ENCODE measurements around the gene TEX11.
A peak's percentile ranks its signal among the peaks of the same experiment; 100 is the strongest.
"Not testable (repeated sequence)": the region's sequence is repeated elsewhere in the genome, so short reads cannot be mapped to it uniquely, and the experiment has no call there.

TEX11 gene

DNA sequence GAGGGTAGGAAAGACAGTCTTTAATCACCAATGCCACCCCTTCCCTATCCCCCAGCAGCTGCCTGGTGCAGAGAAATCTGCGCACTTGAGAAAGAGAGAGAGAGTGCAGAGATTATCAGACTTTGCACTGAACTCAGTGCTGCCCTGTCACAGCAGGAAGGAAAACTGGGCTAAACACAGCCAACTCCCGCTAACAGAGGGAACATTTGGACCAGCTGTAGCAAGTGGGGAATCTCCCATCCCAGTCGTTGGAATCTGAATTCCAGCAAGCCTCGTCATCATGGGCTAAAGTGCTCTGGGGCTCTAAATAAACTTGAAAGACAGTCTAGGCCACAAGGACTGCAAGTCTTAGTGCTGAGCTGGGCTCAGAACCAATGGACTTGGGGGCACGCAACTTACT, 295.2 kb downstream of the TEX11 start:
- no peak for TF ChIP-seq SPI1 (IDR thresholded peaks at IDR 0.05; ENCODE audit: low read depth, low read length)
- DNase-seq (ENCODE audit: insufficient read length, low spot score) (no peak), FAIRE-seq (no peak)

DNA sequence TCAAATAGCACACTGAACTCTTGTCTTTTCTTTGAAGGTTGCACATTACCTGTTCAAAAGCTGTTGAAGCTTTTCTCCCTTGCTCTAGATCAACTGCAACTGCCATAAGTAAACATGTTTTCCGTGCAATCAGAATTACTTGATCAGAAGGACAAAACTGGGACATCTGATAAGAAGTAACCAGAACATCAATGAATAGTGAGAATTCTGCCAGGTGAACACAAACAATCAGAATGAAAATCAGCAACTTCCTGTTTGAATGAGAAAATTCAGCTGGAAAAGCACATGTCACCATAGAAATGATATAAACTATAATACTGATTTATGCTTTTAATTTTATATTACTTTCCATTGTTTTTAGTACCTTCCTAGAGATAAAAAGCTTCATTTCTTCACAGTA, 303.2 kb downstream of the TEX11 start:
- FAIRE-seq = no peak
- TF ChIP-seq PAX5 (IDR thresholded peaks at IDR 0.05; ENCODE audit: insufficient read depth, low read length, severe bottlenecking) (no peak), POLR2A (IDR thresholded peaks at IDR 0.05; ENCODE audit: low read depth, low read length) (no peak), TAF1 (IDR thresholded peaks at IDR 0.05; ENCODE audit: low read depth, low read length) (no peak), POLR2AphosphoS5 (IDR thresholded peaks at IDR 0.05; ENCODE audit: low read depth, low read length) (no peak), SPI1 (IDR thresholded peaks at IDR 0.05; ENCODE audit: low read depth, low read length) (no peak), POU2F2 (IDR thresholded peaks at IDR 0.05; ENCODE audit: low read depth, low read length) (no peak)
- no peak for DNase-seq (ENCODE audit: insufficient read length, low spot score)

DNA sequence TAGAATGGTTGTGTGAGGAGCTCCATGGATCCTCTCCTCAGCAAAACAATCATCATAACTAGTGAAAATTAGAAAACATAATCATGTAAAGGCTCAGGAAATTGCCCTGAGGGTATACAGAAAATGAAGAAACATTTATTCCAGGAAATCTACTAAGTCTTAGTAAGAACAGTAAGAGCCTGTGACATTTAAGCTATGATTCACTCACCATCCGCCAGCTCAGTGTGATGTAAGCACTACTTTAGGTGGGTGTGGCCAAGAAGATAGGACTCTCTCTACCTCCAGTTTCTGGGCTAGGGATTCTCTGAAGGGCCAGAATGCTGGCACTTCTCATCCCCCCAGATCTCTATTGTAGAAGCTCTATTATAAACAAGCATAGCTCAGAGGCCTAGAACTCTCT, 316.4 kb downstream of the TEX11 start:
- FAIRE-seq = no peak
- TF ChIP-seq POLR2A (IDR thresholded peaks at IDR 0.05; ENCODE audit: low read depth, low read length) = no peak
- TF ChIP-seq PAX5 (IDR thresholded peaks at IDR 0.05; ENCODE audit: insufficient read depth, low read length, severe bottlenecking) = no peak
- TF ChIP-seq TAF1 (IDR thresholded peaks at IDR 0.05; ENCODE audit: low read depth, low read length) = no peak
- TF ChIP-seq POU2F2 (IDR thresholded peaks at IDR 0.05; ENCODE audit: low read depth, low read length) = no peak
- no peak for TF ChIP-seq SPI1 (IDR thresholded peaks at IDR 0.05; ENCODE audit: low read depth, low read length)
- no peak for TF ChIP-seq POLR2AphosphoS5 (IDR thresholded peaks at IDR 0.05; ENCODE audit: low read depth, low read length)
- no peak for DNase-seq (ENCODE audit: insufficient read length, low spot score)

DNA sequence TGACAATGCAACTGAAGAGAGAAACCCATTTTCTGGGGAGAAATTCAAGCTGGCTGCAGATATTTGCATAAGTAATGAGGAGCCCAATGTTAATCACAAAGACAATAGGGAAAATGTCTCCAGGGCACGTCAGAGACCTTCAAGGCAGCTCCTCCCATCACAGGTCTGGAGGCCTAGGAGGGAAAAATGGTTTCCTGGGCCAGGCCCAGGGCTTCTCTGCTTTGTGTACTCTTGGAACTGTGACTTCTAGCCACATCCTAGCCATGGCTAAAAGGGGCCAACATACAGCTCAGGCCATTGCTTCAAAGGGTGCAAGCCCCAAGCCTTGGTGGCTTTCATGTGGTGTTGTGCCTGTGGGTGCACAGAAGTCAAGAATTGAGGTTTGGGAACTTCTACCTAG, 321.4 kb downstream of the TEX11 start:
- FAIRE-seq; DNase-seq (ENCODE audit: insufficient read length, low spot score): not testable (repeated sequence)

DNA sequence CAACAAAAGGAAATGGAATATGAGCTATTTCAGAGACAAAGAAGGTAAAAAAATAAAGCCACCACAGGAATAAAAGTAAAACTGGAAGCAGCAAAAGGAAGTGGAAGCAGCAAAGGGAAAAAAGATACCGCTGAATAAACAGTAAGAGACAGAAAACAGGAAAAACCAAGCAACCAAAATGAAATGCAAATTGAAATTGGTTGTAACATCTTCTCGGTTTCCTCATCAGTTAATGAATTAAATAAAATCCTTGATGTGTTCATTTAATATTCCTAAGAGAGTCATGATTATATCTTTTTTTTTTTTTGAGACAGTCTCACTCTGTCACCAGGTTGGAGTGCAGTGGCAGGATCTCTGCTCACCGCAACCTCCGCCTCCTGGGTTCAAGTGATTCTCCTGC, 331.1 kb downstream of the TEX11 start:
- no peak for TF ChIP-seq POLR2A (IDR thresholded peaks at IDR 0.05; ENCODE audit: low read depth, low read length)
- no peak for TF ChIP-seq POLR2AphosphoS5 (IDR thresholded peaks at IDR 0.05; ENCODE audit: low read depth, low read length)
- no peak for DNase-seq (ENCODE audit: insufficient read length, low spot score)
- FAIRE-seq = no peak

DNA sequence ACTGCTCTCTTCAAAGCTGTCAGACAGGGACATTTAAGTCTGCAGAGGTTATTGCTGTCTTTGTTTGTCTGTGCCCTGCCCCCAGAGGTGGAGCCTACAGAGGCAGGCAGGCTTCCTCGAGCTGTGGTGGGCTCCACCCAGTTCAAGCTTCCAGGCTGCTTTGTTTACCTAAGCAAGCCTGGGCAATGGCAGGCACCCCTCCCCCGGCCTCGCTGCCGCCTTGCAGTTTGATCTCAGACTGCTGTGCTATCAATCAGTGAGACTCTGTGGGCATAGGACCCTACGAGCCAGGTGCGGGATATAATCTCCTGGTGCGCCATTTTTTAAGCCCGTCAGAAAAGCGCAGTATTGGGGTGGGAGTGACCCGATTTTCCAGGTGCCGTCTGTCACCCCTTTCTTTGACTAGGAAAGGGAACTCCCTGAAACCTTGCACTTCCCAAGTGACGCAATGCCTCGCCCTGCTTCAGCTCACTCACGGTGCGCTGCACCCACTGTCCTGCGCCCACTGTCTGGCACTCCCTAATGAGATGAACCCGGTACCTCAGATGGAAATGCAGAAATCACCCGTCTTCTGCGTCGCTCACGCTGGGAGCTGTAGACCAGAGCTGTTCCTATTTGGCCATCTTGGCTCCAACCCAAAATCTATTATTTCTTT, 338.5 kb downstream of the TEX11 start:
- DNase-seq (ENCODE audit: insufficient read length, low spot score); FAIRE-seq: not testable (repeated sequence)

DNA sequence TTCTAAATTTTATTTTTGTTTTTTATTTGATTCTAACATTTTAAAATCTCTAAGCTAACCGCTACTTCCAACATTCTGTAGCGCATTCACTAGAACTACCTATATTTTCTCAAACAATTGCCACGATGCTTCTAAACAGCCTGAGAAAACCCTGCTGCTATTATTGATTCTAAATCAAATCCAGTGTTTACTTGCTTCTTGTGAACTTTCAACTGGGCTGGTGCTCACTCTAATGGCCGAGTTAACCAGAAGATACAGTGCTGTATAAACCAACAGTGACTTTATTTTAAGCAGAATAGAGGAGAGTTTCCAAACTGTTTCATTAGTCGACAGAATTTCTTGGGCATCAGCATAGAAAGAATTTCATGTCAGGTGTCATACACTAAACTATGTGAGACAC, 353.6 kb downstream of the TEX11 start:
- FAIRE-seq = no peak
- TF ChIP-seq POU2F2 (IDR thresholded peaks at IDR 0.05; ENCODE audit: low read depth, low read length) (no peak), SPI1 (IDR thresholded peaks at IDR 0.05; ENCODE audit: low read depth, low read length) (no peak), PAX5 (IDR thresholded peaks at IDR 0.05; ENCODE audit: insufficient read depth, low read length, severe bottlenecking) (no peak), TAF1 (IDR thresholded peaks at IDR 0.05; ENCODE audit: low read depth, low read length) (no peak), POLR2A (IDR thresholded peaks at IDR 0.05; ENCODE audit: low read depth, low read length) (no peak), POLR2AphosphoS5 (IDR thresholded peaks at IDR 0.05; ENCODE audit: low read depth, low read length) (no peak)
- DNase-seq (ENCODE audit: insufficient read length, low spot score) = no peak

DNA sequence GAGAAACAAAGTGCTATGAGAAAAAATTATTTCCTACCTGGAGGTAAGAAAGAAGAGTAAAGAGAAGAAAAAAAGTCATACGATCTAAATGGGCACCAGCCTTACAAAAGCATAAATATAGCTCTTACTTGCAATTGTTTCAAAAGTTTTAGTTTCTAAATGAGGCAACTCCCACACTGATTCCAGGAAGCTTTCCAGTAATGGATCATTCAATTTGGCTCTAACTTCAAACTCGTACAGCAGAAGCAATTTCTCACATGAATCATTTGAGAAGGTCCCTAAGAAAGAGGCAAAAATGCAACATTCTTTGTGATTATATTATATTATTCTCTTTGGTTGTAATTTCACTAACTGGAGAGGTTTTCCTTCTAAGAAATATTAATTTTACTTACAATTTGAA, 354.0 kb downstream of the TEX11 start:
- FAIRE-seq (no peak), DNase-seq (ENCODE audit: insufficient read length, low spot score) (no peak)
- TF ChIP-seq PAX5 (IDR thresholded peaks at IDR 0.05; ENCODE audit: insufficient read depth, low read length, severe bottlenecking) (no peak), POU2F2 (IDR thresholded peaks at IDR 0.05; ENCODE audit: low read depth, low read length) (no peak), POLR2AphosphoS5 (IDR thresholded peaks at IDR 0.05; ENCODE audit: low read depth, low read length) (no peak), POLR2A (IDR thresholded peaks at IDR 0.05; ENCODE audit: low read depth, low read length) (no peak), TAF1 (IDR thresholded peaks at IDR 0.05; ENCODE audit: low read depth, low read length) (no peak), SPI1 (IDR thresholded peaks at IDR 0.05; ENCODE audit: low read depth, low read length) (no peak)

DNA sequence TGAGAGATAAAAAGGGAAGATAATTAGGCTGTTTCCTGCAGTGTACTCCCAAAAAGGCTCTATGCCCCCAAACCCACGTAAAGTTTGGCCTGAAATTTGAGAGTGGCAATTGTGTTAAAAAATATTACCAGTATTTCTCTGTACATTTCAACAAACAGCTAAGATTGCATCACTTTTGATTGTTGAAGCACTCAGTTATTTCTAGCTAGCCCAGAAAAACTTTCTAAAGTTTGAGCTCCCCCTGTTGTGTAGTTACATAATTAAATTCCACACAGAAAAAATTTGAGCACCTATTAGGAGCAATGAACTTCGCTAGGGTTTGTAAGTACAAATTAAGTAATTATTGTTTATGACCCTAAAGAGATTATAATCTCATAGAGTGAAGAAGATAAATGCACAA, 354.4 kb downstream of the TEX11 start:
- peak; percentile 23 for FAIRE-seq
- TF ChIP-seq POLR2A (IDR thresholded peaks at IDR 0.05; ENCODE audit: low read depth, low read length) = no peak
- no peak for TF ChIP-seq SPI1 (IDR thresholded peaks at IDR 0.05; ENCODE audit: low read depth, low read length)
- TF ChIP-seq POLR2AphosphoS5 (IDR thresholded peaks at IDR 0.05; ENCODE audit: low read depth, low read length) = no peak
- no peak for TF ChIP-seq TAF1 (IDR thresholded peaks at IDR 0.05; ENCODE audit: low read depth, low read length)
- TF ChIP-seq POU2F2 (IDR thresholded peaks at IDR 0.05; ENCODE audit: low read depth, low read length) = no peak
- no peak for TF ChIP-seq PAX5 (IDR thresholded peaks at IDR 0.05; ENCODE audit: insufficient read depth, low read length, severe bottlenecking)
- no peak for DNase-seq (ENCODE audit: insufficient read length, low spot score)

DNA sequence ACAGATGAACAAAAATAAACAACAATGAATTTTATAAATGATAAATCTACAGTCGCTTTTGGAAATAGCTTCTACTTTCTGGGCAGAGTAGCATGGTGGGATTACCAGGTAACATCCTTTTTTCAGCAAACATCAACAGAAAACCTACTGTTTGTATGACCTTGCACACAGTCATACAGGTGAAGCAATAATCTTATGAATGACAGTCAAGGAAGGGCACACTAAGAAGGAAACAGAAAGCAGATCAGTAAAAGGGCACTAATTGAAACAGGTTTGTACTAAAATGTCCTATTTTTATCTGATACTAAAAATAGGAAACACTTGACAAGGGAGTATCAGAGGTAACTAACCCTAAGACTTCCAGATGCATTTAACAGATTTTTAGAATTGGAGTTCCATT, 355.0 kb downstream of the TEX11 start:
- DNase-seq (ENCODE audit: insufficient read length, low spot score) (no peak), FAIRE-seq (peak; percentile 52)
- TF ChIP-seq PAX5 (IDR thresholded peaks at IDR 0.05; ENCODE audit: insufficient read depth, low read length, severe bottlenecking) = no peak
- no peak for TF ChIP-seq POLR2A (IDR thresholded peaks at IDR 0.05; ENCODE audit: low read depth, low read length)
- TF ChIP-seq POLR2AphosphoS5 (IDR thresholded peaks at IDR 0.05; ENCODE audit: low read depth, low read length) = no peak
- no peak for TF ChIP-seq SPI1 (IDR thresholded peaks at IDR 0.05; ENCODE audit: low read depth, low read length)
- TF ChIP-seq TAF1 (IDR thresholded peaks at IDR 0.05; ENCODE audit: low read depth, low read length) = no peak

DNA sequence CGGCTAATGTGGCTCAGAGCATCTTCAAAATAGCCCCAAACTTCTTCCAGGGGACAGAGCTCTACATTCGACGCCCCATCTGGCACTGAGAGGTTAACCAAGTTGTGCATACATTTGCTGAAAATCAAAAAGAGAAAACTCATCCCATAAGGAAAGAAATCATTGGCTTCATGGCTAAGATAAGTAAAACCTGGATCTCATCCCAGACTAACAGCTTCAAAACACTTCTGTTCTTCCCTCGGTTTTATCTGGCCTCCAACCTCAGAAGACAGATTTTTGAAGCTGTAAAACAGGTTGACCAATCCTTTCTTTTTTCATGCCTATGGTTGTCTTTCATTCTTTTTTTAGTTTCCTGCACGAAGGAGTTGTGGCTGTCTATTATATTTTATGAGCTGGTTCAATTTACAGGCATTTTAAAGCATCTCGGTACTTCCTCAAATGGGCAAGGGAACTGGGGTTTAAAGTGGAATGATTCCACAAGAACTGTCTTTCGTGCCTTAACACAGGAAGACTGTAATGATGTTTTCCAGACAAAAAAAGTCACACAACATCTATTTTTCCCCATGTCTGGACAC, 356.3 kb downstream of the TEX11 start:
- DNase-seq (ENCODE audit: insufficient read length, low spot score) = no peak
- TF ChIP-seq POLR2AphosphoS5 (IDR thresholded peaks at IDR 0.05; ENCODE audit: low read depth, low read length) (no peak), POLR2A (IDR thresholded peaks at IDR 0.05; ENCODE audit: low read depth, low read length) (no peak), PAX5 (IDR thresholded peaks at IDR 0.05; ENCODE audit: insufficient read depth, low read length, severe bottlenecking) (no peak), TAF1 (IDR thresholded peaks at IDR 0.05; ENCODE audit: low read depth, low read length) (no peak), SPI1 (IDR thresholded peaks at IDR 0.05; ENCODE audit: low read depth, low read length) (no peak), POU2F2 (IDR thresholded peaks at IDR 0.05; ENCODE audit: low read depth, low read length) (no peak)

More for the DNA sequence above, 356.3 kb downstream of the TEX11 start:
- FAIRE-seq = no peak
